Lower lobe of right lung (tissue), 2 donors: ENCODE results near the gene PPM1H. TPM values are rescaled to one million over a fixed set of nuclear protein-coding genes. Genes with fewer than 3 reads are reported as not detected.

Experiments
- ATAC-seq, 2 donors: fragments of 200-7000 bp; cut with Tn5 transposase; one replicate each; pipeline ENCODE4 v1.9.1; 2020 to 2022; ENCODE audit warnings: mild to moderate bottlenecking in 2 of 2, moderate library complexity in 2 of 2
- DNase-seq: peaks from one replicate; pipeline ENCODE4 v3.0.0-alpha.2; 2020
- H3K27ac ChIP-seq: fragments of 200-600 bp; one replicate; pipeline ENCODE4 v1.8.0; 2022
- H3K27me3 ChIP-seq: fragments of 200-600 bp; one replicate; pipeline ENCODE4 v1.8.0; 2022; ENCODE audit warnings: low read depth
- H3K36me3 ChIP-seq: fragments of 200-600 bp; one replicate; pipeline ENCODE4 v1.8.0; 2022; ENCODE audit warnings: mild to moderate bottlenecking
- H3K4me1 ChIP-seq: fragments of 200-600 bp; one replicate; pipeline ENCODE4 v1.8.0; 2022
- H3K4me3 ChIP-seq: fragments of 200-600 bp; one replicate; pipeline ENCODE4 v1.8.0; 2022; ENCODE audit warnings: mild to moderate bottlenecking
- H3K9me3 ChIP-seq: fragments of 200-600 bp; one replicate; pipeline ENCODE4 v1.8.0; 2022
- CTCF ChIP-seq: fragments of 200-600 bp; IDR thresholded peaks from one replicate; pipeline ENCODE4 v1.8.0; 2022; ENCODE audit warnings: antibody characterized with exemption, mild to moderate bottlenecking
- intact Hi-C: fragments of 100-400 bp; cut with DNase I; formaldehyde crosslinking; loops from one replicate; pipeline ENCODE4 v1.11.0; 2022
- total RNA-seq: library from RNA; stranded (reverse); fragmentation: NEBNext Ultra II Directional; extraction: Animal tissue kit (Norgen Biotek cat#: 25700); gene quantifications from one replicate; pipeline ENCODE4 v1.2.1, GENCODE V29; 2021
- donor health status: DM: no; HTN: yes; CAD: no; lungs with severe emphysema.

Gene PPM1H
- total RNA-seq, 1 donor from 2014 or later = 6.8 TPM

GRCh38 chr12:62621101-62621638 lies 313.8 kb downstream of the PPM1H start:
- intact Hi-C loops = no loop called here
- peak; percentile 57 to 60 for ATAC-seq
- no peak for TF ChIP-seq CTCF

GRCh38 chr12:62618930-62619329 lies 316.0 kb downstream of the PPM1H start:
- intact Hi-C loops = no loop called here
- no peaks in the 10 kb centered on the region for H3K9me3 ChIP-seq
- no peak for TF ChIP-seq CTCF

More at GRCh38 chr12:62621101-62621638, 313.8 kb downstream of the PPM1H start:
- no peaks in the 10 kb centered on the region for H3K27me3 ChIP-seq
- no peak for DNase-seq
- no peaks in the 10 kb centered on the region for H3K4me1 ChIP-seq
- no peaks in the 10 kb centered on the region for H3K36me3 ChIP-seq
- no peak overlapping the region for H3K4me3 ChIP-seq
- no peak overlapping the region for H3K27ac ChIP-seq
- H3K9me3 ChIP-seq = no peaks in the 10 kb centered on the region

GRCh38 chr12:62618319-62618718 lies 316.6 kb downstream of the PPM1H start:
- H3K9me3 ChIP-seq = no peaks in the 10 kb centered on the region
- H3K27me3 ChIP-seq = no peaks in the 10 kb centered on the region
- intact Hi-C loops = no loop called here
- ATAC-seq (no peak), DNase-seq (no peak)
- H3K36me3 ChIP-seq = no peaks in the 10 kb centered on the region
- TF ChIP-seq CTCF = no peak
- H3K27ac ChIP-seq = no peak overlapping the region
- no peaks in the 10 kb centered on the region for H3K4me1 ChIP-seq
- no peak overlapping the region for H3K4me3 ChIP-seq

More at GRCh38 chr12:62618930-62619329, 316.0 kb downstream of the PPM1H start:
- no peak for ATAC-seq
- Histone ChIP-seq H3K4me1 (no peaks in the 10 kb centered on the region), H3K27ac (no peak overlapping the region), H3K4me3 (no peak overlapping the region), H3K27me3 (no peaks in the 10 kb centered on the region), H3K36me3 (no peaks in the 10 kb centered on the region)
- no peak for DNase-seq

- H3K27ac ChIP-seq = no peak overlapping the region
- H3K4me3 ChIP-seq = no peak overlapping the region
- no peaks in the 10 kb centered on the region for H3K4me1 ChIP-seq
- no peaks in the 10 kb centered on the region for H3K36me3 ChIP-seq
- TF ChIP-seq CTCF = no peak
- intact Hi-C loops = no loop called here
- no peaks in the 10 kb centered on the region for H3K9me3 ChIP-seq
- no peak for ATAC-seq
- no peaks in the 10 kb centered on the region for H3K27me3 ChIP-seq
- DNase-seq = no peak
These were observed 321.9 kb downstream of the PPM1H start for GRCh38 chr12:62613081-62613480.

GRCh38 chr12:62606654-62607053 lies 328.3 kb downstream of the PPM1H start:
- H3K36me3 ChIP-seq = no peaks in the 10 kb centered on the region
- H3K4me3 ChIP-seq = no peak overlapping the region
- ATAC-seq = no peak
- no peak for DNase-seq
- H3K4me1 ChIP-seq = peaks cover 33% of the 10 kb centered on the region
- TF ChIP-seq CTCF = no peak
- intact Hi-C loops = no loop called here
- no peak overlapping the region for H3K27ac ChIP-seq
- H3K9me3 ChIP-seq = no peaks in the 10 kb centered on the region
- H3K27me3 ChIP-seq = no peaks in the 10 kb centered on the region

GRCh38 chr12:62605981-62606380 lies 329.0 kb downstream of the PPM1H start:
- peaks cover 35% of the 10 kb centered on the region for H3K4me1 ChIP-seq
- H3K27me3 ChIP-seq = no peaks in the 10 kb centered on the region
- no peaks in the 10 kb centered on the region for H3K9me3 ChIP-seq
- H3K4me3 ChIP-seq = no peak overlapping the region
- H3K27ac ChIP-seq = no peak overlapping the region
- DNase-seq (no peak), ATAC-seq (no peak)
- no peak for TF ChIP-seq CTCF
- intact Hi-C loops = no loop called here
- H3K36me3 ChIP-seq = no peaks in the 10 kb centered on the region
